HepG2 (cell line): Measurements from ENCODE around the gene HDAC3. TPM values are rescaled to one million over a fixed set of nuclear protein-coding genes. Genes with fewer than 3 reads are reported as not detected.

Experiments used
- ATAC-seq: fragments of 200-7000 bp; cut with Tn5 transposase; 3 replicates; pipeline ENCODE4 v1.9.1; 2020; ENCODE audit warnings: mild to moderate bottlenecking, moderate library complexity
- BruUV-seq: library from RNA; stranded (reverse); fragments of 400-500 nt; replicated peaks from 2 replicates; lab custom pipeline; 2021; lab: Mats Ljungman, UMichigan
- CTCF ChIA-PET: fragments of 300-600 bp; formaldehyde crosslinking; extraction: SDS; loops from one replicate; lab custom pipeline; 2021; ENCODE audit warnings: low total read pairs, inconsistent platforms, low intra/inter-chr PET ratio; lab: Yijun Ruan, JAX
- POLR2A ChIA-PET: fragments of 350-600 bp; sonication (Branson Sonifier 250); formaldehyde crosslinking; loops from one replicate; lab custom pipeline; 2020; ENCODE audit warnings: antibody characterized with exemption, inconsistent platforms; lab: Yijun Ruan, JAX
- DNase-seq: peaks from one replicate; pipeline ENCODE4 v3.0.0-alpha.2; 2015; ENCODE audit warnings: low spot score
- FAIRE-seq: peaks from 3 replicates; lab custom pipeline; 2011; peaks lifted over from hg19 to GRCh38; lab: Jason Lieb, UNC
- H2AFZ ChIP-seq: one replicate; pipeline ENCODE4 v1.6.1; 2011; ENCODE audit warnings: low read length, inconsistent platforms
- H3K27ac ChIP-seq: fragments of 300-600 bp; 3 replicates; pipeline ENCODE4 v1.8.0; 2011; ENCODE audit warnings: mixed run types, mild to moderate bottlenecking, mixed read lengths, low read length, inconsistent platforms; ENCODE audit not compliant: insufficient read depth; ENCODE audit errors: extremely low read length
- H3K27me3 ChIP-seq, 2 experiments: fragments of 200-600 bp in 1 of 2; 2 replicates in 1 of 2; 3 replicates in 1 of 2; pipeline versions ENCODE4 v1.6.0 to v1.8.0; 2011; ENCODE audit warnings: low read length in 2 of 2, mild to moderate bottlenecking in 2 of 2, moderate library complexity in 2 of 2, inconsistent platforms in 1 of 2; ENCODE audit not compliant: insufficient read depth in 2 of 2, control insufficient read depth in 1 of 2
- H3K36me3 ChIP-seq, 2 experiments: fragments of 200-600 bp in 1 of 2; replicated peaks in 1 of 2; 2 replicates in 1 of 2; 3 replicates in 1 of 2; pipeline versions ENCODE4 v1.5.1 to v1.8.0; 2011; ENCODE audit warnings: low read length in 2 of 2, inconsistent platforms in 1 of 2; ENCODE audit not compliant: insufficient read depth in 2 of 2, control insufficient read depth in 1 of 2
- H3K4me1 ChIP-seq: 2 replicates; pipeline ENCODE4 v1.5.1; 2012; ENCODE audit warnings: low read length, inconsistent platforms; ENCODE audit not compliant: insufficient read depth
- H3K4me2 ChIP-seq: 2 replicates; pipeline ENCODE4 v1.6.0; 2011; ENCODE audit warnings: low read depth, low read length, inconsistent platforms
- H3K4me3 ChIP-seq, 3 experiments: fragments of 200-600 bp in 1 of 3; sonication (generic), shearing (Covaris generic) in 1 of 3; replicated peaks in 1 of 3; 2 replicates each; pipeline ENCODE4 v1.5.1; 2011 to 2016; ENCODE audit warnings: low read length in 3 of 3, inconsistent platforms in 2 of 3, low read depth in 2 of 3, mild to moderate bottlenecking in 2 of 3, control low read depth in 1 of 3, mixed read lengths in 1 of 3; ENCODE audit not compliant: insufficient read depth in 1 of 3
- H3K79me2 ChIP-seq: one replicate; pipeline ENCODE4 v1.6.1; 2011; ENCODE audit warnings: low read length, inconsistent platforms; ENCODE audit not compliant: insufficient read depth
- H3K9ac ChIP-seq: 2 replicates; pipeline ENCODE4 v1.6.0; 2011; ENCODE audit warnings: mild to moderate bottlenecking, low read depth, low read length, inconsistent platforms; ENCODE audit not compliant: insufficient read depth
- H3K9me3 ChIP-seq: 2 replicates; pipeline ENCODE4 v1.5.1; 2012; ENCODE audit warnings: mild to moderate bottlenecking, low read length
- H4K20me1 ChIP-seq: 2 replicates; pipeline ENCODE4 v1.6.0; 2011; ENCODE audit warnings: inconsistent platforms, mild to moderate bottlenecking, low read length, moderate library complexity; ENCODE audit not compliant: insufficient read depth
- EED ChIP-seq: sonication (generic); formaldehyde crosslinking; IDR thresholded peaks from 2 replicates; pipeline ENCODE4 v1.5.0; 2020; ENCODE audit warnings: mild to moderate bottlenecking, missing genetic modification reagents
- FOXA1 ChIP-seq, 2 experiments: fragments of 450-650 bp in 1 of 2; sonication (generic) in 1 of 2; formaldehyde crosslinking in 1 of 2; IDR thresholded peaks; 2 replicates each; pipeline versions ENCODE4 v1.4.0 to v1.6.1; 2016 to 2020; ENCODE audit warnings: missing genetic modification reagents in 1 of 2
- HDAC1 ChIP-seq: sonication (generic); formaldehyde crosslinking; IDR thresholded peaks from 2 replicates; pipeline ENCODE4 v1.5.1; 2020; ENCODE audit warnings: mild to moderate bottlenecking, missing genetic modification reagents
- KLF11 ChIP-seq: IDR thresholded peaks from 2 replicates; pipeline ENCODE4 v1.6.1; 2016; ENCODE audit warnings: missing compliant biosample characterization
- NCOA2 ChIP-seq: sonication (generic); formaldehyde crosslinking; IDR thresholded peaks from 2 replicates; pipeline ENCODE4 v1.8.0; 2022; ENCODE audit warnings: inconsistent platforms
- PHF5A ChIP-seq: IDR thresholded peaks from one replicate; pipeline ENCODE4 v1.6.1; 2018; ENCODE audit warnings: low read depth, missing genetic modification reagents; ENCODE audit not compliant: unreplicated experiment
- RFX5 ChIP-seq: IDR thresholded peaks from 2 replicates; pipeline ENCODE4 v1.6.1; 2011; ENCODE audit warnings: low read depth, low read length, improper control_type of control experiment
- TBX2 ChIP-seq: sonication (generic); formaldehyde crosslinking; IDR thresholded peaks from 2 replicates; pipeline ENCODE4 v1.5.0; 2020; ENCODE audit warnings: missing genetic modification reagents, mild to moderate bottlenecking, borderline replicate concordance
- ZNF121 ChIP-seq: sonication (generic); formaldehyde crosslinking; IDR thresholded peaks from 2 replicates; pipeline ENCODE4 v1.5.0; 2020; ENCODE audit warnings: mild to moderate bottlenecking, missing genetic modification reagents
- ZNF740 ChIP-seq: sonication (generic); formaldehyde crosslinking; IDR thresholded peaks from 2 replicates; pipeline ENCODE4 v1.4.0; 2020; ENCODE audit warnings: missing genetic modification reagents
- WGBS: methylation state at CpG from one replicate; pipeline ENCODE4 v1.1.6; 2017; ENCODE audit warnings: low lambda C conversion rate; 5-methylcytosine and 5-hydroxymethylcytosine counted together
- in situ Hi-C: cut with HindIII; loops from 2 replicates; pipeline ENCODE4 v1.10.0; 2017; ENCODE audit warnings: low pct_unique_long_range_greater_than_20kb; ENCODE audit not compliant: extremely low pct_ligation_motif_present
- intact Hi-C: fragments of 100-400 bp; cut with micrococcal nuclease; formaldehyde crosslinking; loops from one replicate; pipeline ENCODE4 v1.10.0; 2022; ENCODE audit not compliant: unreplicated experiment
- polyA plus RNA-seq, 8 experiments: library from polyadenylated mRNA; depleted of rRNA in 3 of 8; stranded (reverse) in 7 of 8; unstranded in 1 of 8; fragments of >200 nt; fragmentation: Illumina TruSeq in 4 of 8; extraction: Trizol in 4 of 8; gene quantifications; 2 replicates each; pipeline versions ENCODE4 v1.2.1 to v1.2.3, GENCODE V29; 2011 to 2016; ENCODE audit warnings: low read depth in 4 of 8, missing spikeins in 1 of 8, mixed read lengths in 1 of 8; ENCODE audit not compliant: insufficient read depth in 1 of 8
- total RNA-seq, 5 experiments: library from RNA; depleted of rRNA; stranded (reverse); fragments of >200 nt; fragmentation: Illumina TruSeq; extraction: Trizol; gene quantifications; 2 replicates each; pipeline ENCODE4 v1.2.3, GENCODE V29; 2016; ENCODE audit warnings: low read depth in 1 of 5

The HDAC3 gene
- total and polyA plus RNA-seq, 2 of the 13 experiments (the other 11 are each of a cell fraction or from before 2014, with no cell fraction given), result 84.0 to 94.1 TPM

- TF ChIP-seq FOXA1 (IDR thresholded peaks at IDR 0.05) (no peak), FOXA1 (CRISPR knock-in tag; IDR thresholded peaks at IDR 0.05) (no peak), ZNF121 (CRISPR knock-in tag) (peak; percentile 59; the same call in 1 of the 2 replicates), NCOA2 (no peak), EED (CRISPR knock-in tag) (no peak), KLF11 (CRISPR knock-in tag) (no peak), ZNF740 (CRISPR knock-in tag) (no peak), RFX5 (no peak), PHF5A (CRISPR knock-in tag) (no peak)
Observed at GRCh38 chr5:141608046-141608445, 28.6 kb downstream of the HDAC3 start (continued).

GRCh38 chr5:141605523-141606277 lies 30.9 kb downstream of the HDAC3 start:
- POLR2A ChIA-PET, result no interaction called here
- no peak overlapping the region for H2AFZ ChIP-seq
- intact Hi-C loops (no loop called here), in situ Hi-C loops (no loop called here)
- 89% methylated on average over 6 of the region's 6 CpGs for whole genome bisulfite sequencing
- H3K4me1 ChIP-seq, result peaks cover 72% of the 10 kb centered on the region
- DNase-seq, result no peak
- no peaks in the 10 kb centered on the region for H3K9me3 ChIP-seq
- H3K4me3 ChIP-seq, result no peak overlapping the region
- H3K27ac ChIP-seq, result peak overlapping the region; percentile 32
- H3K9ac ChIP-seq, result no peak overlapping the region
- CTCF ChIA-PET, result no interaction called here
- peaks cover 0 to 10% of the 10 kb centered on the region in 2 experiments; a peak in 2 of 5 replicates for H3K36me3 ChIP-seq
- H4K20me1 ChIP-seq, result no peaks in the 10 kb centered on the region; the same call in 1 of the 2 replicates
- no peak for FAIRE-seq
- BruUV-seq, result no TSS peak
- H3K4me2 ChIP-seq, result no peak overlapping the region
- peaks cover 89% of the 10 kb centered on the region for H3K79me2 ChIP-seq
- H3K27me3 ChIP-seq, result no peaks in the 10 kb centered on the region
- TF ChIP-seq HDAC1 (CRISPR knock-in tag), result no peak
- no peak for TF ChIP-seq TBX2 (CRISPR knock-in tag)
- no peak for ATAC-seq
